ENCODE measurements around the gene HPSE2. TPM values are rescaled to one million over a fixed set of nuclear protein-coding genes. Genes with fewer than 3 reads are reported as not detected.

Gene HPSE2
- total RNA-seq, 2 donors from 2014 or later, result 2.4 to 4.7 TPM

GRCh38 chr10:98483658-98484057 lies 752.0 kb downstream of the HPSE2 start:
- no peaks in the 10 kb centered on the region for H3K4me1 ChIP-seq (replicated peaks)
- intact Hi-C loops (cut with DNase I), result no loop called here

GRCh38 chr10:98482096-98482495 lies 753.6 kb downstream of the HPSE2 start:
- H3K4me1 ChIP-seq (replicated peaks), result no peaks in the 10 kb centered on the region

More at GRCh38 chr10:98483658-98484057, 752.0 kb downstream of the HPSE2 start:
- DNase-seq (ENCODE audit: low spot score), result no peak
- no peaks in the 10 kb centered on the region for H3K27me3 ChIP-seq (replicated peaks; ENCODE audit: insufficient read depth)
- no peaks in the 10 kb centered on the region for H3K9me3 ChIP-seq
- H3K36me3 ChIP-seq, result no peaks in the 10 kb centered on the region
- TF ChIP-seq POLR2AphosphoS5 (IDR thresholded peaks at IDR 0.05) (no peak), POLR2A (IDR thresholded peaks at IDR 0.05) (no peak), CTCF (IDR thresholded peaks at IDR 0.05) (no peak)
- no peak overlapping the region for H3K4me3 ChIP-seq
- no peak overlapping the region for H3K27ac ChIP-seq

GRCh38 chr10:98481404-98481945 lies 754.2 kb downstream of the HPSE2 start:
- intact Hi-C loops (cut with DNase I), result no loop called here

More at GRCh38 chr10:98482096-98482495, 753.6 kb downstream of the HPSE2 start:
- intact Hi-C loops (cut with DNase I), result no loop called here
- Histone ChIP-seq H3K36me3 (no peaks in the 10 kb centered on the region), H3K4me3 (no peak overlapping the region), H3K9me3 (no peaks in the 10 kb centered on the region), H3K27ac (no peak overlapping the region), H3K27me3 (replicated peaks; ENCODE audit: insufficient read depth) (no peaks in the 10 kb centered on the region)
- DNase-seq (ENCODE audit: low spot score), result no peak
- 100% methylated on average over 2 of the region's 2 CpGs for WGBS
- TF ChIP-seq CTCF (IDR thresholded peaks at IDR 0.05) (no peak), POLR2AphosphoS5 (IDR thresholded peaks at IDR 0.05) (no peak), POLR2A (IDR thresholded peaks at IDR 0.05) (no peak)

GRCh38 chr10:98478430-98479222 lies 757.0 kb downstream of the HPSE2 start:
- 87% methylated on average over 6 of the region's 6 CpGs for WGBS
- DNase-seq (ENCODE audit: low spot score), result no peak
- H3K9me3 ChIP-seq, result no peaks in the 10 kb centered on the region
- H3K4me1 ChIP-seq (replicated peaks), result no peaks in the 10 kb centered on the region
- TF ChIP-seq CTCF (IDR thresholded peaks at IDR 0.05) (no peak), POLR2A (IDR thresholded peaks at IDR 0.05) (no peak), POLR2AphosphoS5 (IDR thresholded peaks at IDR 0.05) (no peak)
- no peak overlapping the region for H3K27ac ChIP-seq
- no peaks in the 10 kb centered on the region for H3K27me3 ChIP-seq (replicated peaks; ENCODE audit: insufficient read depth)
- intact Hi-C loops (cut with DNase I), result no loop called here
- no peaks in the 10 kb centered on the region for H3K36me3 ChIP-seq
- H3K4me3 ChIP-seq, result no peak overlapping the region

More at GRCh38 chr10:98481404-98481945, 754.2 kb downstream of the HPSE2 start:
- DNase-seq (ENCODE audit: low spot score), result no peak
- WGBS, result 46% methylated on average over 5 of the region's 5 CpGs
- Histone ChIP-seq H3K9me3 (no peaks in the 10 kb centered on the region), H3K4me3 (no peak overlapping the region), H3K4me1 (replicated peaks) (no peaks in the 10 kb centered on the region), H3K27ac (no peak overlapping the region), H3K36me3 (no peaks in the 10 kb centered on the region), H3K27me3 (replicated peaks; ENCODE audit: insufficient read depth) (no peaks in the 10 kb centered on the region)
- TF ChIP-seq POLR2AphosphoS5 (IDR thresholded peaks at IDR 0.05) (no peak), POLR2A (IDR thresholded peaks at IDR 0.05) (no peak), CTCF (IDR thresholded peaks at IDR 0.05) (no peak)

GRCh38 chr10:98477861-98478260 lies 757.8 kb downstream of the HPSE2 start:
- intact Hi-C loops (cut with DNase I), result no loop called here
- no peak for TF ChIP-seq CTCF (IDR thresholded peaks at IDR 0.05)
- TF ChIP-seq POLR2A (IDR thresholded peaks at IDR 0.05), result no peak
- no peak for TF ChIP-seq POLR2AphosphoS5 (IDR thresholded peaks at IDR 0.05)
- no peak for DNase-seq (ENCODE audit: low spot score)
- Histone ChIP-seq H3K9me3 (no peaks in the 10 kb centered on the region), H3K27ac (no peak overlapping the region), H3K27me3 (replicated peaks; ENCODE audit: insufficient read depth) (no peaks in the 10 kb centered on the region), H3K36me3 (no peaks in the 10 kb centered on the region), H3K4me3 (no peak overlapping the region), H3K4me1 (replicated peaks) (no peaks in the 10 kb centered on the region)
